ENCODE data around the gene NDFIP1.
A peak's percentile ranks its signal among the peaks of the same experiment; 100 is the strongest.
"Not testable (repeated sequence)": the region's sequence is repeated elsewhere in the genome, so short reads cannot be mapped to it uniquely, and the experiment has no call there.

The NDFIP1 gene

DNA sequence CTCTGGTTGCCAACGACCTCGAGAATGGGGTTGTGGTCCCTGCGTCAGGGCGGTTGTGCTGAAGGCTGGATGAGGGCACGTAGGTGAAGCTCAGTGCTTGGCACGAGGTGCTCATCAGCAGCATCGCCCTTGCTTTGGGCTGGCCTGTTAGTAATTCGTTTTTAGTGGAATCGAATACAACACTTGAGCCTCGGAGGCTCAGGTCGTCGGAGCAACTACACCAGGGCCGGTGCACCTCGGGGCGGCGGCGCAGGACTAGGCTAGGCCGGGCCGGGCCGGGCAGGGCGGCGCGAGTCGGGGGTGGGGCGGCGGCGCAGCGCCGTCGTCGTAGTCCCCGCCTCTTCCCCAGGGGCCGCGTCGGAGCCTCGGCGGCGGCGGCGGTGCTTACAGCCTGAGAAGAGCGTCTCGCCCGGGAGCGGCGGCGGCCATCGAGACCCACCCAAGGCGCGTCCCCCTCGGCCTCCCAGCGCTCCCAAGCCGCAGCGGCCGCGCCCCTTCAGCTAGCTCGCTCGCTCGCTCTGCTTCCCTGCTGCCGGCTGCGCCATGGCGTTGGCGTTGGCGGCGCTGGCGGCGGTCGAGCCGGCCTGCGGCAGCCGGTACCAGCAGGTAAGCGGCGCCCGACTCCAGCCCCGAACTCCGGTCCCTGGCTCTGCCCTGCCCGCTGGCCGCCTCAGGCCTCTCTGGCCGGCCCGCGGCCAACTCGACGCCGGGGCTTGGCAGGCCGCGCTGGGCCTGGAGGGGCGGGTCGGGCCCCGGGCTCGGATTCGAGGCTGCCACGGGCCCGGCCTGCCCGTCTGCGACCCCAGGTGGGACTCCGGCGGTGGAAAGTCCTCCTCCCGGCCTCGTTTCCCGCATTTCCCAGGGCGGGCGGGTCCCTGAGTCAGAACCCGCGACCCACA lies at the start of gene NDFIP1:
TSS of gene NDFIP1 (plus strand) at position 348 of the 899 bp plus-strand sequence. CDS start at position 544, 196 bp downstream.
- DNase-seq (ENCODE audit: low spot score) = peak; percentile 89

DNA sequence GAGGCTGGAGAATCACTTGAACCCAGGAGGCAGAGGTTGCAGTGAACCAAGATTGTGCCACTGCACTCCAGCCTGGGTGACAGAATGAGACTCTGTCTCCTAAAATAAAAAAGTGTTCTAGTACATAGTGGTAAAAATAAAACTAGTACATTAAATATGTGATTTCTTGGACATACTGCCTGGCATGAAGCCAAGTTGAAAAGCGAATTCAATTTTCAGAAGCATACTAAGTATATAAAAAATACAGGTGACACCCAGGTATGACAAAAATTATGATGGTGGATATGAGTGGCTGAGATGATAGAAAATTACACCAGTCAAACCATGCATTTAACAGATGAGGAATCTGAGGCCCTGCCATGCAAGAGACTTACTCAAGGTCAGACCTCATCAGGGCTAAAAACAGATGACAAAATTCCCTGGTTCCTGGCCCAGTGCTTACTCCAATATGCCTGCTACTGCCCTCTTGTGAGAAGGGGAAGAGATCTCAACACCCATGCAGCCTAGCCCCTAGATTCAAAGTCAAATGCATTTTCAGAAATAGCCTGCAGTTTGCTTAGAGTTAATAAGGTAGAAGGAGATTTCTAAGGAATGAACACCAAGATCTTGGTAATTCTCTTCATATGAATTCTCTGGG lies 49.2 kb upstream of the NDFIP1 start:
- DNase-seq (ENCODE audit: low spot score) = no peak

DNA sequence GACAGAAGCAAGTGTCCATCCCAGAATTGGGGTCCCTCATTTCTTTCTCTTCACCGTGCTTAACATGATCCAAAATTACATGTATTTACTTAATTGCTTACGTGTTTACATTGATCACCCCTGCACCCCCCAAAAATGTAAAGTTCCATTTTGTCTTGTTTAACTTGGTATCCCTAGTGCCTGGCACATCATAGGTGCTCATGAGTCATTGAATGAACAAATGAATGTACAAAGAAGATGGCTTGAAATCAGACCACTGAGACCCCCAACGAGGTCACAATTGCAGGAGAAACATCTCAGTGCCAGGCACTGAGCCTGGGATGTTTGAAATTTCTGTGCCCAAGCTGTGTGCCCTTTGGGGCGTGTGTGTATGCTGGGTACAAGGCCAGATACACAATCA lies 45.2 kb upstream of the NDFIP1 start:
- no peak for DNase-seq (ENCODE audit: low spot score)

DNA sequence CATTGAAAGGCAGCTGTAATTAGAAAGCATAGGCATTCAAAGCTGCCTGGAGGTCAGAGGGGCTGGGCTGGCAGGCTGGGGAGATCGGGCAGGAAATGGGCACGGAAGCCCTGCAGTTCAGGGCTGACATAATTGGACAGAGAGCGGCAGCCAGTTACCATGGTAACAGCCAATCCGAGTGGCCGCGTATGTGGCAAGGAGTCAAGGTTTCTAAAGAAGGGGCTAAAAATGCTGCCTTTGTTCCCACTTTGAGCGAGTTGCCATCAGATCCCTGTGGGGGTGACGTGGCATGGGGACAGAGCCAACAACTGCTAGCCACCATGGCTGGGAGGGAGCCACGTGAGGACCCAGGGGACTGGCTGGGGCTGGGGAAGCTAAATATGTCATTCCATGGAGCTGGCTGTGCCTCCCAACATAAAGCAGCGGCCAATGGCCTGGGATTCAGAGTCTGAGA lies 44.7 kb upstream of the NDFIP1 start:
- no peak for DNase-seq (ENCODE audit: low spot score)

GRCh38 chr5:142065273-142065672 lies 43.3 kb upstream of the NDFIP1 start:
- DNase-seq (ENCODE audit: low spot score) = no peak

DNA sequence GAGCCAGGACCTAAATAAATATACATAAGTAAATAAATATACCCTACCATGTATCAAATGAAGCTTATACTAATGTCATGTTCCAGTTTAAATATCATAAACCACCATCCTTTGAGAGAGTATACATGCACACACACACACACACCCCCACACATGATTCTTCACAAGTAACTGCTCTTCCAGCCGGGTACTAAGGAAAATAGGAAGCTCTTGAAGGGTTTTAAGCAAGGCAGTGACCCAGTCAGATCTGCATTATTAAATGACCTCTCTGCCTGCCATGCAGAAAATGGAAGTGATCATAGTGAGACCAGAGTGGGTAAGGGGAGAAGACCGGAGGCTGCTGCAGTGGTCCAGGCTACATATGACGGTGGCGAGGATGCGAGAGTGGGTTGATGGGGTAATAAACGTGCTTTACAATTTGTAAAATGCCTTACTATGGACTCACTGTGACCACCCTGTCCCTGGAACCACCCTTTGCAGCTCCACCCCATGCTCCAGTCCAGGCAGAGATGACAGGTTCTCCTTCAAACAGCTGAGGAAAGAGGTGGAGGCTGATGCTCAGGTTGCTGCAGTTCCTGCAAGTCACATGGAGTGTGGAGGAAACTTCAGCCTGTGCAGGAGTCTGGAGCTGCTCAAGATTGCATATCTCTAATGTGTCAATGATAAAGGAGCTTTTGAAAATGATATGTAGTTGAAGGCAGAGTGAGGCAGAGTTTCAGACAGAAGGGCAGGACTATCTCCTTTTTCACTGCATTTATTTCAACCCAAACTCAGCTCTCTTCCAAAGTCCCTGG lies 38.8 kb upstream of the NDFIP1 start:
- DNase-seq (ENCODE audit: low spot score) = no peak

- DNase-seq (ENCODE audit: low spot score) = no peak
Observed at GRCh38 chr5:142070734-142071133, 37.8 kb upstream of the NDFIP1 start.

- no peak for DNase-seq (ENCODE audit: low spot score)
Observed at GRCh38 chr5:142072488-142072887, 36.1 kb upstream of the NDFIP1 start.

DNA sequence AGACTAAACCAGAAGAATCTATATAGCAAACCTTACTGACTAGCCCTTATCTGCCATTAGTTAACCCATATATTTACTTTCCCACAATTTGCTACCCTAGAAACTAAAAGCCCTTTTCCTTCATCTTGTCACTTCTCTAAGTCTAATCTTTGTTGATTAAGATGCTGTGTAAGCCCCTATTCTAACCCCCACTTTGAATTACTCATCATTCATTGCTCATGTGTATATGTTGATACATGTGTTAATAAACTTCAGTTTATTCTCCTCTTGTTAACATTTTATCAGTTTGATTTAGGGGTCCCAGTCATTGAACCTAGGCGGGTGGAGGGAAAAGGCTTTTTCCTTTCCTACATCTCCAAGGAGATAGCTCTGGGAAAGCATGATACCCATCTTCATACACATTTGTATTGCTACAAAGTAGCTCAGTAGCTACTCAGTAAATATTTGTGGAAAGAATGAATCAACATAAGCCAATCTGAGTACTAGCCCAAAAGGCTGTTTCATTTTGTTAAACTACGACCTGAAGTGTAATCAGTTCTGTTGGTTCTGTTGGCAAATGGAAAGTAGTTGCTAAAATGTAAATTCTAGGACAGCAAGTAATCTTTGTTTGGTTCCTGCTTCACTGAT lies 35.1 kb upstream of the NDFIP1 start:
- DNase-seq (ENCODE audit: low spot score) = no peak

DNA sequence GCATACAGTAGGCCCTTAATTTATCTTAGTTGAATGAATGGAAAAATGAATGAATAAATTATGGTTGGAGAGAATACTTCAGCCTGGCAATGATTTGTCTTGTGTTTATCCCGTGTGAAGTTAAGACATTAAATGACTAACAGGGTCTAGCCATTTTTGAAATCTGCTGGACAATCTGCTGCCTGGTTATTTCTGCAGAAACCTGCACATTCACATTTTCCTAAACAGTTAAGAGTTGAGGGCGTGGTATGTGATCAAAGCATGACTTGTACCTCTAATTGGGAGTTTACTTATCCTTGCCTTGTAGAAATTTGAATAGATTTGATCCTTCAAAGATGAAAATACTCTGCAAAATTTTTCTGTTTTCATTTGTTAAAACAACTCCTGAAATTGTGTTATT lies 34.6 kb upstream of the NDFIP1 start:
- no peak for DNase-seq (ENCODE audit: low spot score)

- DNase-seq (ENCODE audit: low spot score) = no peak
Observed at GRCh38 chr5:142078221-142078620, 30.4 kb upstream of the NDFIP1 start.

GRCh38 chr5:142078706-142079105 lies 29.9 kb upstream of the NDFIP1 start:
- DNase-seq (ENCODE audit: low spot score) = no peak

- DNase-seq (ENCODE audit: low spot score) = no peak
Observed at GRCh38 chr5:142079306-142079721, 29.3 kb upstream of the NDFIP1 start.

DNA sequence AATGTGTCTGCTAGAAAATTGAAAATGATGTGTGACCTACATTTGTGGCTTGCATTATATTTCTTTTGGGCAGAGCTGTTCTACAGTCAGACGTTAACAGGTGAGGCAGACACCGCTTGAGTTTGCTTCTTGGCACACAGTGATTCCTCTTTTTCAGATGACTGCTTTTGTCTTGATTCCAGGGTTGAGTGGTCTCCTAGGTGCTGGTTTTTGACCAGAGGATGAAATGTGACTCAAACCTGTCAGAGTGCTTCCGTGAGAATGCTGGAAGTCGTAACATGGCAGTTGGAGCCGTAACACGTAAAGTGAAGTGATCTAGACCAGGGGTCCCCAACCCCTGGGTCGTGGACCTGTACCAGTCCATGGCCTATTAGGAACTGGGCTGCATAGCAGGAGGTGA lies 28.3 kb upstream of the NDFIP1 start:
- DNase-seq (ENCODE audit: low spot score) = no peak

GRCh38 chr5:142082182-142082781 lies 26.3 kb upstream of the NDFIP1 start:
- DNase-seq (ENCODE audit: low spot score) = no peak

DNA sequence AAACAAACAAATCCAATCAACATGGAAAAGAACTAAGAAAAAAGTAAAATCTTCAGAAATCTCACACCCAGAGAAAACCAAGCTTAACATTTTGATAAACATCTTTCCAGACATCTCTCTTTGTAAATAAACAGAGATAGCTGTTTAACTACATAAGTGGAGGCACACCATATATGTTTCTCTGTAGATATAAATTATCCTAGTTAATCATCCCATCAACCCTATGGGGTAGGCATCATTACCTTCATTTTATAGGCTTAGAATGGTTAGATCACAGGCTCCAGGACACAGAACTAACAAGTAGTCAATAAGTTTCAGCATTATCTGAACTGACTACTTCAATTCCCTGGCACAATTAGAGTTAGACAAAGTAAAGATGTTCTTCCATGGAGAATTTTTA lies 22.4 kb upstream of the NDFIP1 start:
- no peak for DNase-seq (ENCODE audit: low spot score)

DNA sequence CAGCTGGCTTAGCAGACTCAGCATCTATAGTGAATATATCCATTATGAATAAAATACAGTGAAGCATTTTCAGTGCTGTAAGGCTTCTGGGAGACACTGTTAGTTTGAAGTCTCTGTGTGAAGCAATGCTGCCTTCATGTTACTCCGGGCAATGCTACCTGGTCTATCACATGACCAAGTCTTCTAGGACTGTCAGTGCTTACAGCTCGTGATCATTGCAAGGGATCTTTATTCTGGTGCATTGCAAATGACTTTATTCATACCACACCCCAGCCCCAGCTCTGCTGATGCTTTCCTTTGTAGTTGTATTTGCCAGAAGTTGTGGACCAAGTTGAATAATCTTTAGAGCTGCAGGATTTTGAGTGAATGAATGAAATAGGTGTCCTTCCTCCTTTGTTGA lies 21.9 kb upstream of the NDFIP1 start:
- DNase-seq (ENCODE audit: low spot score) = no peak

DNA sequence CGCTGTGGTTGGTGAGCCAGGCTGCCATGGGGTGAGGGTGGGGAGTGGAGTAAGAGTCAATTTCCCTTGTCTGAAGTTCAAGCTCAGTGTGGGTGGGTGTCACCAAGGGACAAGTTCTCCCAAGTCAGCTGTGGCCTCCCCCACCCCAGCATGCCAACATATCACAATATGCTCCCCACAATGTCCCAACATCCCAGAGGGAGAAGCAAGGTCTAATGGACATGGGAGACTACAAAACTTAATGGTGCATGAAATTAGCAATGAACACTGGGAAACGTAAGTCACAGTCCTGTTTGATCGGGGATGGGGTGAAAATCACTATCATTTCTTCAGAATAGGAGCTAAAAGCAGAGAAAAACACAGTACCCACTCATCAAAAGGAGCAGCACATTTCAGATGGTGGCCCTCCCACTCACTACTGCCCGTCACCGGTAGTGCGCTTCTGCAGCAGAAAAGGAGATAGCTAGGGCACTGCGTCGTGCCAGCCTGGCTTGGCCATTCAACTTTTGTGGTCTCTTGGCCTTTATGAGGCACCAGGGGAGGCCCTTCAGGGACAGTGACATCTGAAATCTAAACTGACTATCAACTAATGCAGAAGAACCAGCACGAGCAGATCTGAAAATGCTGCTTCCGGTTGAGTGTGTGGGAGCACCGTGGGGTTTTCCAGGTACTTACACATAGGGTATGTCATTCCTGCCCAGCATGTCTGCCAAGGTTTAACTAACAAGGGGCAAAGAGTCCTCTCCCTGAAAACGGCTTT lies 20.5 kb upstream of the NDFIP1 start:
- no peak for DNase-seq (ENCODE audit: low spot score)

DNA sequence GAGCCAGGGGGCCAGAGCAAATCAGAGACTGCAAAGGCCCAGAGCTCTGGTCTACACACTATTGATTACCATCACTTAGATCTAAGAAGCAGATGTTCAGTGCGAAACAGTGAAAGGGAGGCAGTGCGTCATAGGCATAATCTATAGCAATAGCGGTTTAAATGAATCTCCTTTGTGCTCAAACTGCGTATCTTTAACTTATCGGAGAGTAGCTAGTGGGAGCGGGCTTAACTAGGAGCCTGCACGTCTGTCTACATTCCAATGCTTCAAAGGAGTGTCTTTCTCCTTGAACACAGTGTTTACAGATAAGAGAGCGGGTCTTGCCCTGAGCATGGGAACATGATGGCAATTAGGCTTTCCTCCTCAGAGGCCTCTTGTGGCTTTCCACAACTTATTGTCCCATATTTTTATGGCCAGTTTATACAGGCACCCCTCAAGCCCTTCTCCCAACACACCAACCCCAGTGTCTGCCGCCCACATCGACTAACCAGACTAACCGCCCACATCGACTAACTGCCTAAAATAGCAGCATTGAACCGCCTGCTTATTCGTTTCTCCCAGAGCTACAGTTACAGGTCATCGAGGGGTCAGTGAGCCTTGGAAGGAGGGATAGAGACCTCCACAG lies 19.6 kb upstream of the NDFIP1 start:
- DNase-seq (ENCODE audit: low spot score) = not testable (repeated sequence)

- no peak for DNase-seq (ENCODE audit: low spot score)
Observed at GRCh38 chr5:142091012-142091411, 17.6 kb upstream of the NDFIP1 start.
